HepG2 (cell line): Measurements from ENCODE around the gene PSMC3IP. TPM values are rescaled to one million over a fixed set of nuclear protein-coding genes. Genes with fewer than 3 reads are reported as not detected.

Experiments
- ADNP ChIP-seq: sonication (generic); formaldehyde crosslinking; IDR thresholded peaks from 2 replicates; pipeline ENCODE4 v1.4.0; 2020; ENCODE audit warnings: missing genetic modification reagents
- HMGA1 ChIP-seq: sonication (generic); formaldehyde crosslinking; conservative IDR thresholded peaks from 2 replicates; pipeline ENCODE4 v1.4.0; 2020; ENCODE audit warnings: missing genetic modification reagents
- KDM5B ChIP-seq: sonication (generic); formaldehyde crosslinking; IDR thresholded peaks from 2 replicates; pipeline ENCODE4 v1.4.0; 2020; ENCODE audit warnings: missing genetic modification reagents, mild to moderate bottlenecking, borderline replicate concordance
- MED13 ChIP-seq: sonication (generic); formaldehyde crosslinking; IDR thresholded peaks from 2 replicates; pipeline ENCODE4 v1.5.0; 2020; ENCODE audit warnings: missing genetic modification reagents
- NR2F6 ChIP-seq, 2 experiments: IDR thresholded peaks; 2 replicates each; pipeline ENCODE4 v1.6.1; 2016; ENCODE audit warnings: antibody characterized with exemption in 1 of 2, mild to moderate bottlenecking in 1 of 2
- RFXAP ChIP-seq: sonication (generic); formaldehyde crosslinking; IDR thresholded peaks from 2 replicates; pipeline ENCODE4 v1.4.0; 2020; ENCODE audit warnings: missing genetic modification reagents, borderline replicate concordance
- SIX1 ChIP-seq: sonication (generic); formaldehyde crosslinking; IDR thresholded peaks from 2 replicates; pipeline ENCODE4 v1.4.0; 2020; ENCODE audit warnings: missing genetic modification reagents, borderline replicate concordance
- SNAPC4 ChIP-seq: sonication (generic); formaldehyde crosslinking; IDR thresholded peaks from 2 replicates; pipeline ENCODE4 v1.4.0; 2020; ENCODE audit warnings: mild to moderate bottlenecking, missing genetic modification reagents
- ZBTB25 ChIP-seq: IDR thresholded peaks from 2 replicates; pipeline ENCODE4 v1.6.1; 2018; ENCODE audit warnings: missing genetic modification reagents
- ZNF460 ChIP-seq: sonication (generic); formaldehyde crosslinking; IDR thresholded peaks from 2 replicates; pipeline ENCODE4 v1.5.1; 2020; ENCODE audit warnings: missing genetic modification reagents, mild to moderate bottlenecking, borderline replicate concordance
- ZNF770 ChIP-seq: sonication (generic); formaldehyde crosslinking; IDR thresholded peaks from 2 replicates; pipeline ENCODE4 v1.5.0; 2020; ENCODE audit warnings: mild to moderate bottlenecking, missing genetic modification reagents
- polyA plus RNA-seq, 8 experiments: library from polyadenylated mRNA; depleted of rRNA in 3 of 8; stranded (reverse) in 7 of 8; unstranded in 1 of 8; fragments of >200 nt; fragmentation: Illumina TruSeq in 4 of 8; extraction: Trizol in 4 of 8; gene quantifications; 2 replicates each; pipeline versions ENCODE4 v1.2.1 to v1.2.3, GENCODE V29; 2011 to 2016; ENCODE audit warnings: low read depth in 4 of 8, missing spikeins in 1 of 8, mixed read lengths in 1 of 8; ENCODE audit not compliant: insufficient read depth in 1 of 8
- total RNA-seq, 5 experiments: library from RNA; depleted of rRNA; stranded (reverse); fragments of >200 nt; fragmentation: Illumina TruSeq; extraction: Trizol; gene quantifications; 2 replicates each; pipeline ENCODE4 v1.2.3, GENCODE V29; 2016; ENCODE audit warnings: low read depth in 1 of 5
- TF ChIP-seq, protein P1 (sequence below): sonication (generic); formaldehyde crosslinking; IDR thresholded peaks from 2 replicates; pipeline ENCODE4 v1.5.0; 2020; ENCODE audit warnings: mild to moderate bottlenecking, missing genetic modification reagents, borderline replicate concordance
- TF ChIP-seq, protein P2 (sequence below): sonication (generic); formaldehyde crosslinking; IDR thresholded peaks from 2 replicates; pipeline ENCODE4 v1.4.0; 2020; ENCODE audit warnings: missing genetic modification reagents

The PSMC3IP gene
- total and polyA plus RNA-seq, 2 of the 13 experiments (the other 11 are each of a cell fraction or from before 2014, with no cell fraction given), result 6.5 to 22.4 TPM

DNA sequence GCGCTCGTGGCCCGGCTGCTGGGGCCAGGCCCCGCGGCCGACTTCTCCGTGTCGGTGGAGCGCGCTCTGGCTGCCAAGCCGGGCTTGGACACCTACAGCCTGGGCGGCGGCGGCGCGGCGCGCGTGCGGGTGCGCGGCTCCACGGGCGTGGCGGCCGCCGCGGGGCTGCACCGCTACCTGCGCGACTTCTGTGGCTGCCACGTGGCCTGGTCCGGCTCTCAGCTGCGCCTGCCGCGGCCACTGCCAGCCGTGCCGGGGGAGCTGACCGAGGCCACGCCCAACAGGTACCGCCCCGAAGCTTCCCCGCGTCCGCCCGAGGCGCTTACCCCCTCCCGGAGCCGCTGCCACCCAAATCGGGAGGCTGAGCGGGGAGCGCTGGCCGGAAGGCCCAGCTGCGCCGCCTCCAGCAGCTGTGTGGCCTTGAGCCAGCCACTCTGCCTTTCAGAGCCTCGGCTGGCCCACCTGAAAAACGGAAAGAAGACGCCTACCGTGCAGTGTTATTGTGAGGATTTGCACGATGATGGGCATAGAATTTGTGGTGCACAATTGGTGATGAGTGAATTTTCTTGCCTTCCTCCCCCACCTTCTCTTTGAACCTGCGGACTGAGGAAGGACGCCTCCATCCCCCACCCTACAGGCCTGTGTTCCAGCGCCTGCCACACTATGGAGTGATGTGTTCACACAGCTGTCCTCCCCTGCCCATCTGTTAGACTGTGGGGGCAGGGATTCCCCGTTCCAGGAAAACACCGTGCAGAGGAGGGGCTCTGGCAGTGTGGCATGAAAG lies 41.0 kb downstream of the PSMC3IP start (continued):
- no peak for TF ChIP-seq HMGA1
- TF ChIP-seq KDM5B (CRISPR knock-in tag), result 0 out of 2 replicates have a peak, but pooled peaks have one; percentile 40
- peak; percentile 68; the same call in 1 of the 2 replicates for TF ChIP-seq ZNF770 (CRISPR knock-in tag)
- TF ChIP-seq RFXAP (CRISPR knock-in tag), result no peak; the same call in 1 of the 2 replicates
- no peak for TF ChIP-seq SNAPC4 (CRISPR knock-in tag)
- TF ChIP-seq, protein P1, sequence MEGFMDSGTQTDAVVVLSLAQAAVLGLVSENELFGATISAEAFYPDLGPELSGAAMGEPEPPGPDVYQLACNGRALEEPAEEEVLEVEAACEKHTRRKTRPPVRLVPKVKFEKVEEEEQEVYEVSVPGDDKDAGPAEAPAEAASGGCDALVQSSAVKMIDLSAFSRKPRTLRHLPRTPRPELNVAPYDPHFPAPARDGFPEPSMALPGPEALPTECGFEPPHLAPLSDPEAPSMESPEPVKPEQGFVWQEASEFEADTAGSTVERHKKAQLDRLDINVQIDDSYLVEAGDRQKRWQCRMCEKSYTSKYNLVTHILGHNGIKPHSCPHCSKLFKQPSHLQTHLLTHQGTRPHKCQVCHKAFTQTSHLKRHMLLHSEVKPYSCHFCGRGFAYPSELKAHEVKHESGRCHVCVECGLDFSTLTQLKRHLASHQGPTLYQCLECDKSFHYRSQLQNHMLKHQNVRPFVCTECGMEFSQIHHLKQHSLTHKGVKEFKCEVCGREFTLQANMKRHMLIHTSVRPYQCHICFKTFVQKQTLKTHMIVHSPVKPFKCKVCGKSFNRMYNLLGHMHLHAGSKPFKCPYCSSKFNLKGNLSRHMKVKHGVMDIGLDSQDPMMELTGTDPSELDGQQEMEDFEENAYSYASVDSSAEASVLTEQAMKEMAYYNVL (CRISPR knock-in tag), result peak; percentile 53; the same call in 1 of the 2 replicates
- TF ChIP-seq SIX1 (CRISPR knock-in tag), result 0 out of 2 replicates have a peak, but pooled peaks have one; percentile 47
- TF ChIP-seq ZBTB25, result peak; percentile 88
- TF ChIP-seq MED13 (CRISPR knock-in tag), result no peak; the same call in 1 of the 2 replicates
- no peak for TF ChIP-seq NR2F6 (IDR thresholded peaks at IDR 0.05)
- peak; percentile 67 for TF ChIP-seq NR2F6 (CRISPR knock-in tag; IDR thresholded peaks at IDR 0.05)
- no peak for TF ChIP-seq ZNF460 (CRISPR knock-in tag)
- no peak for TF ChIP-seq ADNP (CRISPR knock-in tag)
- TF ChIP-seq, protein P2, sequence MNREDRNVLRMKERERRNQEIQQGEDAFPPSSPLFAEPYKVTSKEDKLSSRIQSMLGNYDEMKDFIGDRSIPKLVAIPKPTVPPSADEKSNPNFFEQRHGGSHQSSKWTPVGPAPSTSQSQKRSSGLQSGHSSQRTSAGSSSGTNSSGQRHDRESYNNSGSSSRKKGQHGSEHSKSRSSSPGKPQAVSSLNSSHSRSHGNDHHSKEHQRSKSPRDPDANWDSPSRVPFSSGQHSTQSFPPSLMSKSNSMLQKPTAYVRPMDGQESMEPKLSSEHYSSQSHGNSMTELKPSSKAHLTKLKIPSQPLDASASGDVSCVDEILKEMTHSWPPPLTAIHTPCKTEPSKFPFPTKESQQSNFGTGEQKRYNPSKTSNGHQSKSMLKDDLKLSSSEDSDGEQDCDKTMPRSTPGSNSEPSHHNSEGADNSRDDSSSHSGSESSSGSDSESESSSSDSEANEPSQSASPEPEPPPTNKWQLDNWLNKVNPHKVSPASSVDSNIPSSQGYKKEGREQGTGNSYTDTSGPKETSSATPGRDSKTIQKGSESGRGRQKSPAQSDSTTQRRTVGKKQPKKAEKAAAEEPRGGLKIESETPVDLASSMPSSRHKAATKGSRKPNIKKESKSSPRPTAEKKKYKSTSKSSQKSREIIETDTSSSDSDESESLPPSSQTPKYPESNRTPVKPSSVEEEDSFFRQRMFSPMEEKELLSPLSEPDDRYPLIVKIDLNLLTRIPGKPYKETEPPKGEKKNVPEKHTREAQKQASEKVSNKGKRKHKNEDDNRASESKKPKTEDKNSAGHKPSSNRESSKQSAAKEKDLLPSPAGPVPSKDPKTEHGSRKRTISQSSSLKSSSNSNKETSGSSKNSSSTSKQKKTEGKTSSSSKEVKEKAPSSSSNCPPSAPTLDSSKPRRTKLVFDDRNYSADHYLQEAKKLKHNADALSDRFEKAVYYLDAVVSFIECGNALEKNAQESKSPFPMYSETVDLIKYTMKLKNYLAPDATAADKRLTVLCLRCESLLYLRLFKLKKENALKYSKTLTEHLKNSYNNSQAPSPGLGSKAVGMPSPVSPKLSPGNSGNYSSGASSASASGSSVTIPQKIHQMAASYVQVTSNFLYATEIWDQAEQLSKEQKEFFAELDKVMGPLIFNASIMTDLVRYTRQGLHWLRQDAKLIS (CRISPR knock-in tag), result no peak; the same call in 1 of the 2 replicates
